Large intestine (tissue), 3 donors: ENCODE measurements around the gene RAB20. TPM values are rescaled to one million over a fixed set of nuclear protein-coding genes. Genes with fewer than 3 reads are reported as not detected.
"Not testable (repeated sequence)": the region's sequence is repeated elsewhere in the genome, so short reads cannot be mapped to it uniquely, and the experiment has no call there.

Experiments
- DNase-seq, 2 donors: peaks; one replicate each; pipeline versions ENCODE4 v3.0.0 to v3.0.0-alpha.2; 2013
- H3K27ac ChIP-seq: one replicate; pipeline ENCODE4 v1.5.1; 2013; ENCODE audit warnings: low read length
- H3K27me3 ChIP-seq: 2 replicates; pipeline ENCODE4 v1.6.1; 2013; ENCODE audit warnings: low read length; ENCODE audit not compliant: control insufficient read depth, insufficient read depth
- H3K36me3 ChIP-seq: 2 replicates; pipeline ENCODE4 v1.6.1; 2013; ENCODE audit warnings: low read length; ENCODE audit not compliant: control insufficient read depth, insufficient read depth
- H3K4me1 ChIP-seq: one replicate; pipeline ENCODE4 v1.6.1; 2013; ENCODE audit warnings: low read length; ENCODE audit not compliant: control insufficient read depth, insufficient read depth
- H3K4me3 ChIP-seq: one replicate; pipeline ENCODE4 v1.5.1; 2013; ENCODE audit warnings: low read length
- H3K9me3 ChIP-seq: one replicate; pipeline ENCODE4 v1.6.1; 2013; ENCODE audit warnings: mild to moderate bottlenecking, low read depth, low read length, moderate library complexity; ENCODE audit not compliant: control insufficient read depth
- WGBS: methylation state at CpG from one replicate; pipeline ENCODE4 v1.1.5; 2013; ENCODE audit warnings: low lambda C conversion rate; ENCODE audit not compliant: insufficient coverage; 5-methylcytosine and 5-hydroxymethylcytosine counted together
- polyA plus RNA-seq: library from polyadenylated mRNA; unstranded; fragments of 120-200 nt; gene quantifications from one replicate; pipeline ENCODE4 v1.2.1, GENCODE V29; 2013

RAB20 gene
- polyA plus RNA-seq, 1 donor: 23.9 TPM

DNA sequence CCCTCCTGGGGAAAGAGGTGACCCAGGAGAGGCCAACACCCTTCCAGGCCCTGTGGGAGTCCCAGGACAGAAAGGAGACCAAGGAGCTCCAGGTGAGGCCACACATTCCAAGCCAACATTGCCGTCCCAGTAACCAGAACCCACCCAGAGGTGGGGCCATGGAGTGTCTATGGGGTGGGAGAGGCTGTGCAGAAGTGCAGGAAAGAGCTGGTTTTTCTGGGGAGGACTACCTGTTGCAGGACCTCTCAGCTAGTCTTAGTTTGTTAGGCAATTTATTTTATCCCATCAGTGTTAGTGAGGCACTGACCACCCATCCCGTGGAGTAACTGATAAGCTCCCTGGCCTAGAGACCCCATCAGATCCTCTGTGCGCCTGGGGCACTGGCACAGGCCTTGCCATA lies 66.1 kb downstream of the RAB20 start:
- peaks cover 73% of the 10 kb centered on the region for H3K36me3 ChIP-seq
- H3K27ac ChIP-seq: no peak overlapping the region

DNA sequence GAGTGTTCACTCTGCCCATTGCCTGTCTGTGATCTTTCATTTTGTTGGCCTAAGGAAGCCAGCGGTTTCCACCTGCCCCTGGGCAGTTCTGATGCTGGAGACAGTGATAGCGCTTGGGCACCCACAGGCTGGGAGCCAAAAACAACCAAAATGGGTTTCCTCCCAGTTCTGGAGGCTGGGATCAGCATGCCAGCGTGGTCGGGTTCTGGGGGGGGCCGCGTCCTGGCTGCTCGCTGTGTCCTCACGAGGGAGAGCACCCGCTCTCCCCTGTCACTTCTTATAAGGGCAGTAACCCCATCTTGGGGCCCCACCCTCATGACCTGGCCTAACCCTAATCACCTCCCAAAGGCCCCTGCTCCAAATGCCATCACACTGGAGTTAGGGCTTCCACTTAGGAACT lies 67.9 kb downstream of the RAB20 start:
- Histone ChIP-seq H3K9me3 (no peaks in the 10 kb centered on the region), H3K27me3 (no peaks in the 10 kb centered on the region), H3K4me3 (no peak overlapping the region), H3K4me1 (no peaks in the 10 kb centered on the region), H3K36me3 (peaks cover 74% of the 10 kb centered on the region), H3K27ac (no peak overlapping the region)
- WGBS: no CpG with 5 or more reads among the region's 9 CpGs
- DNase-seq: no peak

More for the DNA sequence above, 66.1 kb downstream of the RAB20 start:
- Histone ChIP-seq H3K9me3 (no peaks in the 10 kb centered on the region), H3K27me3 (no peaks in the 10 kb centered on the region), H3K4me3 (no peak overlapping the region), H3K4me1 (no peaks in the 10 kb centered on the region)
- no CpG with 5 or more reads among the region's 3 CpGs for WGBS
- no peak for DNase-seq

DNA sequence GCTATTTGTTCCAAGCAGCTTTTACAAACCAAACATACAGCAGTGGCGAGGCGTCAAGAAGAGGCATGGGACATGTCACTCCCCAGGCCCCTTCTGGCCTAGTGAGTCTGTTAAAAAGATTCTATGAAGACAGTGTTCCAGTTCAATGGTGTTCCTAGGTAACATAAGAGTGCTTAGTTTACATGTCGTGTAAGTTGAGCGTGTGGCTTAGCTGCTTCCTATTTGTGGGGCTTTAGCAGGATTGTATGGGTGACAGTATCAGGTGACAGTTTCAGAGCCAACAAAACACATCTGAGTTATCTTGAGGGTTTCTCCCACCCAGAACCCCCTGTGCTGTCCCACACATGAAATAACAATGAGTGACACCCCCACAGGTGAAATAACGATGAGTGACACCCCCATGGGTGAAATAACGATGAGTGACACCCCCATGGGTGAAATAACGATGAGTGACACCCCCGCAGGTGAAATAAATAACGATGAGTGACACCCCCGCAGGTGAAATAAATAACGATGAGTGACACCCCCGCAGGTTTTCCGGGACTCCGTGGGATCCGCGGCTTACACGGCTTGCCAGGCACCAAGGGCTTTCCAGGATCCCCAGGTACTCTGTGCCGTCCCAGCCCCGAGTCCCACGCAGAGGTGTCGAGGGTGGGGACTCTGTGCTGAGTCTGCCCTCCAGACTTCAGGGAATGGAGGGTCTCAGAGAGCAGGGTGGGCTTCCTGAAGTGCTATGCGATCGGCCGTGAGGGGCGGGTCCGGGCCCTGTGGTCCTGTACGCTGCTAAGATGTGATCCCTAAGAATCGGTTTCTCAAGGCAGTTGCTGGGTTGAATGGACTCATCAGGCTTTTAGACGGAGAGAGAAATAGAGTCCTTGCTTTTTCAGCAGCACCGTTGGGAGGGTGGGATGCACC lies 68.6 kb downstream of the RAB20 start:
- H3K27ac ChIP-seq: no peak overlapping the region
- H3K4me3 ChIP-seq: no peak overlapping the region
- no peaks in the 10 kb centered on the region for H3K9me3 ChIP-seq
- H3K36me3 ChIP-seq: peaks cover 74% of the 10 kb centered on the region
- no peak for DNase-seq
- whole genome bisulfite sequencing: no CpG with 5 or more reads among the region's 30 CpGs
- no peaks in the 10 kb centered on the region for H3K27me3 ChIP-seq
- H3K4me1 ChIP-seq: no peaks in the 10 kb centered on the region

DNA sequence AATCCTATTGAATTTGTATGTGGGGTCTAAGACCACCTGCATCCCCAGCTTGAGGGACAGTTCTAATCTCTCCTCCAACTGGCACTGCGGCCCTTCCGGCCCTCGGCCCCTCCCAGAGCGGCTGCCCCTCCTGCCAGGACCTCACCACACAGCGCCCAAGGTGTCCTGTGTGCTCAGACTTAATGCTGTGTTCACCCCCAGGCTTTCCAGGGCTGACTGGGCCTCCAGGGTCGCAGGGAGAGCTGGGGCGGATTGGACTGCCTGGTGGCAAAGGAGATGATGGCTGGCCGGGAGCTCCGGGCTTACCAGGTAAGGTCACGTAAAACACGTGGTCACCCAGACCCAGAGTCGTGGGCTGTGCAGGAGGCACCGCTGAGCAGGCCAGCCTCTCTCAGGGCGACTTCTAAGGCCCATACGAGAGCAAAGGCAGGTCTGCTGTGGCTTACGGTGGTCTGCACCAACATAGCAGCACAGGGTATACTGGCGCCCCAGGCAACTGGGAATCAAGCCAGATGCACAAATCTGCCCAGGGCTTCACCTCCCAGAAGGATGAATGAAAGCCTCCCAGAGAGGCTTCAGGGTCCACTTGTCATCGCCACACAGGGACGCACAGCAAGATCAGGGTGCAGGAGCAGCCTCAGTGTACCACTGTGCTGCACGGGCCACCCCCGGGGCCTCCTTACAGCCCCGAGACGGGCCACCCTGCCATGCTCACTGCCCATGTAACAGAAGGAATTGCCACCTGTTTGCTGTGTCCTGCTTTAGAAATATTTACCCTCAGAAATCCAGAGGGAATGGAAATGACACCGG lies 69.4 kb downstream of the RAB20 start:
- H3K27ac ChIP-seq: no peak overlapping the region
- peaks cover 69% of the 10 kb centered on the region for H3K36me3 ChIP-seq
- no peak for DNase-seq
- no peaks in the 10 kb centered on the region for H3K27me3 ChIP-seq
- no peaks in the 10 kb centered on the region for H3K4me1 ChIP-seq
- WGBS: no CpG with 5 or more reads among the region's 24 CpGs
- no peak overlapping the region for H3K4me3 ChIP-seq
- no peaks in the 10 kb centered on the region for H3K9me3 ChIP-seq

- Histone ChIP-seq H3K4me1 (no peaks in the 10 kb centered on the region), H3K27ac (no peak overlapping the region), H3K9me3 (no peaks in the 10 kb centered on the region), H3K36me3 (peaks cover 61% of the 10 kb centered on the region), H3K4me3 (no peak overlapping the region), H3K27me3 (no peaks in the 10 kb centered on the region)
- no CpG with 5 or more reads among the region's 24 CpGs for WGBS
- no peak for DNase-seq
Measured at GRCh38 chr13:110490009-110490770, 71.3 kb downstream of the RAB20 start.

DNA sequence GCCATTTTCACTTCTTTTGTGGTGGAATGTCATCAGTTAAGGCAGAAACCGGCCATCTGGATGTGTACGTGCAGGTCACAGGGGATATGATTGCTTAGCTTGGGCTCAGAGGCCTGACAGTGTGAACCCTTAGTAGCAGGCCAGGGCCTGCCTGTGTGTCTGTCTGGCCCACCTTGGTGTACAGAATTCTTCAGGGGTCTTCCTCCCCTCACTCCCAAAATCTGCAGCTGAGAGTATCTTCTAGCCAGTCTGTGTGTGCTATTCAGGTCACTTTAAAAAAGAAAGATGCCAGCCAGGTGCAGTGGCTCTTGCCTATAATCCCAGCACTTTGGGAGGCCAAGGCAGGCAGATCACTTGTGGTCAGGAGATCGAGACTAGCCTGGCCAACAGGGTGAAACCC lies 74.6 kb downstream of the RAB20 start:
- not testable (repeated sequence) for H3K4me1 ChIP-seq, H3K27me3 ChIP-seq, DNase-seq, H3K27ac ChIP-seq, H3K9me3 ChIP-seq, H3K4me3 ChIP-seq
- peaks cover 66% of the 10 kb centered on the region for H3K36me3 ChIP-seq
- no CpG with 5 or more reads among the region's 3 CpGs for WGBS

DNA sequence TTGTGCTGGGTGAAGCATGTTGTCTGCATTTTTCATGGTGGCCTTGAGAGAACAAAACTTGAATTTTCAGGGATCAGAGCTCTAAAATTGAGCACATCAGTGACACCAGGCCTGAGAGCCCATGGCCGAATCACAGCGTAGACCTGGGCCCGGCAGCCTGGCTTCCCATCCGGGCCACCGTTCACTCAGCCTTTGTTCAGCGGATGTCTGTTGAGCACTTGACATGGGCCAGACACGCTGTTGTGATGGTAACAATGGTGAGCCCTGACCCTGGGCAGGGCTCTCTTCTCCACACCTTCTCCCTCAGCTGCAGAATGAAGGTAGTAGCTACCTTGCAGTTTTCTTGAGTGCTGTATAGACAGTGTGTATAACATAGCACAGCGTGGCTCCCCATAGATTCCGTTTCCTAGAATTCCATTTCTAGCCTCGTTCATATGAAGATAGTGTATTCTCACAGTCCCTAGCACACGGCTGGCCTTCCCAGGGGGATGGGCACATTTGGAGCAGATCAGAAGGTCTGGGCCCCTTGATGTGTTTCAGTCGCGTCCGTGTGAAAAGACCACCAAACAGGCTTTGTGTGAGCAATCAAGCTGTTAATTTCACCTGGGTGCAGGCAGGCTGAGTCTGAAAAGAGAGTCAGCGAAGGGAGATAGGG lies 75.3 kb downstream of the RAB20 start:
- H3K4me3 ChIP-seq: no peak overlapping the region
- no peaks in the 10 kb centered on the region for H3K4me1 ChIP-seq
- no peaks in the 10 kb centered on the region for H3K9me3 ChIP-seq
- no peak overlapping the region for H3K27ac ChIP-seq
- no CpG with 5 or more reads among the region's 15 CpGs for WGBS
- no peak for DNase-seq
- no peaks in the 10 kb centered on the region for H3K27me3 ChIP-seq
- H3K36me3 ChIP-seq: peaks cover 62% of the 10 kb centered on the region

- no peak for DNase-seq
- Histone ChIP-seq H3K9me3 (no peaks in the 10 kb centered on the region), H3K36me3 (peaks cover 56% of the 10 kb centered on the region), H3K27ac (no peak overlapping the region), H3K4me1 (no peaks in the 10 kb centered on the region), H3K4me3 (no peak overlapping the region), H3K27me3 (no peaks in the 10 kb centered on the region)
- WGBS: no CpG with 5 or more reads among the region's 9 CpGs
Measured at GRCh38 chr13:110485604-110486003, 75.9 kb downstream of the RAB20 start.

DNA sequence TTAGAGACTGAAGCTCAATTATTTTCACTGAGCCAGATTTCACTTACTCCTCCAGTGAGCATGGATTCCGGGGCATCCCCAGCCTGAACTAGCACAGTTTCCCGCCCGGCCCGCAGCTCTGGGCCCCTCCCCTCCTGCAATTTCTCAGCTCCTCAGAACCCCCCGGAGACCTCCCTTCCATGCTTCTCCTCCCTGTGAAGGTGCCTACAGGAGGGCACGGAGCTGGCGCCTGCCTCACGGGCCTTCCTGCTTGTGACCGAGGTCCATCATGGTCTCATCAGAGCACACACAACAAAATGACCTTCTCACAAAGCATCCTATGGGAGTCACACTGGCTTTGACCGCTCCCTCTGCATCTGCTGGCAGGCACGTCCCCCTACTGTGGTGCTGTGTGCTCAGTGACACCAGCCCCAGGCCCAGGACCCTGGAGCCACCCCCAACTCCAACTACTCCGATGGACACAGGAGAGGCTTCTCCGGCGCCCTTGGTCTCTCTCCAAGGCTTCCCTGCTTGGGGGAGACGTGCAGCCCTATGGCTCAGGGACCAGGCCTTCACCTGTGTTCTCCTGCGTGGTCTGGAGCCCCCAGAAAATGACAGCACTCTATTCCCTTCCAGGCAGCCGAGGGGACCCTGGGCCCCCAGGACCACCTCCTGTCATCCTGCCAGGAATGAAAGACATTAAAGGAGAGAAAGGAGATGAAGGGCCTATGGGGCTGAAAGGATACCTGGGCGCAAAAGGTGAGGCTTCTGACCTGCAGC lies 77.1 kb downstream of the RAB20 start:
- H3K27me3 ChIP-seq: no peaks in the 10 kb centered on the region
- no peak overlapping the region for H3K27ac ChIP-seq
- no peaks in the 10 kb centered on the region for H3K9me3 ChIP-seq
- no CpG with 5 or more reads among the region's 18 CpGs for WGBS
- peaks cover 58% of the 10 kb centered on the region for H3K36me3 ChIP-seq
- DNase-seq: no peak
- no peaks in the 10 kb centered on the region for H3K4me1 ChIP-seq
- H3K4me3 ChIP-seq: no peak overlapping the region
